Hair follicular keratinocyte (primary cell): Measurements from ENCODE around the gene BIRC2. TPM values are rescaled to one million over a fixed set of nuclear protein-coding genes. Genes with fewer than 3 reads are reported as not detected.

Experiments
- total RNA-seq: library from RNA; depleted of rRNA; stranded (reverse); fragments of >200 nt; gene quantifications from 2 replicates; pipeline ENCODE4 v1.2.3, GENCODE V29; 2015

Gene BIRC2
- total RNA-seq, result 28.0 and 45.5 TPM in 2 replicates

GRCh38 chr11:102346748-102347461 lies at the start of gene BIRC2:
Gene BIRC2, plus strand, starts transcription at chr11:102347214. Its CDS starts 2,641 bp downstream, at chr11:102349855.

GRCh38 chr11:102317099-102317767 lies 29.8 kb upstream of the BIRC2 start, which contains the start of gene BIRC3:
Gene BIRC3, plus strand, starts transcription at chr11:102317484. Its CDS starts 7,026 bp downstream, at chr11:102324510.

Other genes with a start within 250 kb of the BIRC2 start
- 92.6 and 119 TPM in 2 replicates for gene YAP1, start 236.8 kb upstream of the BIRC2 start, total RNA-seq
- 2.4 and 2.6 TPM in 2 replicates for gene BIRC3, start 29.7 kb upstream of the BIRC2 start, total RNA-seq
- gene TMEM123, start 105.6 kb downstream of the BIRC2 start, total RNA-seq, result 108 and 118 TPM in 2 replicates
- gene MMP7, start 183.5 kb downstream of the BIRC2 start, total RNA-seq, result not detected in 2 replicates